HCT116 (cell line): ENCODE measurements around the gene PSMB4.

Experiments used
- CBX3 ChIP-seq: IDR thresholded peaks from 2 replicates; pipeline ENCODE4 v1.6.1; 2012; ENCODE audit warnings: low read depth
- CTCF ChIP-seq, 3 experiments: fragments of 200-600 bp in 1 of 3; sonication (generic) in 1 of 3; IDR thresholded peaks in 2 of 3; conservative IDR thresholded peaks in 1 of 3; 2 replicates each; pipeline ENCODE4 v1.5.1; 2012 to 2017; ENCODE audit warnings: low read depth in 2 of 3, low read length in 2 of 3, antibody characterized with exemption in 1 of 3, borderline replicate concordance in 1 of 3, control low read depth in 1 of 3, mild to moderate bottlenecking in 1 of 3, mixed read lengths in 1 of 3, mixed run types in 1 of 3, moderate library complexity in 1 of 3; ENCODE audit not compliant: insufficient read depth in 1 of 3
- EZH2 ChIP-seq: fragments of 200-600 bp; sonication (generic); IDR thresholded peaks from 2 replicates; pipeline ENCODE4 v1.6.1; 2017; ENCODE audit warnings: antibody characterized with exemption, mixed run types
- EZH2phosphoT487 ChIP-seq: fragments of 200-600 bp; IDR thresholded peaks from 2 replicates; pipeline ENCODE4 v1.6.1; 2018; ENCODE audit warnings: antibody characterized with exemption, borderline replicate concordance
- JUND ChIP-seq: IDR thresholded peaks from 2 replicates; pipeline ENCODE4 v1.6.1; 2012
- POLR2A ChIP-seq: IDR thresholded peaks from 2 replicates; pipeline ENCODE4 v1.7.0; 2011; ENCODE audit warnings: borderline replicate concordance; ENCODE audit not compliant: insufficient read depth, insufficient read length; ENCODE audit errors: extremely low read depth
- POLR2AphosphoS5 ChIP-seq: IDR thresholded peaks from 2 replicates; pipeline ENCODE4 v1.6.1; 2011; ENCODE audit warnings: mild to moderate bottlenecking, low read depth, low read length, moderate library complexity
- RAD21 ChIP-seq: IDR thresholded peaks from 2 replicates; pipeline ENCODE4 v1.6.1; 2012; ENCODE audit warnings: low read depth, mild to moderate bottlenecking
- REST ChIP-seq: IDR thresholded peaks from 2 replicates; pipeline ENCODE4 v1.6.1; 2012; ENCODE audit warnings: low read depth
- SP1 ChIP-seq: IDR thresholded peaks from 2 replicates; pipeline ENCODE4 v1.6.1; 2012; ENCODE audit warnings: low read depth
- TCF7L2 ChIP-seq: IDR thresholded peaks from 2 replicates; pipeline ENCODE4 v1.7.0; 2011; ENCODE audit warnings: borderline replicate concordance, inconsistent platforms; ENCODE audit not compliant: insufficient read depth, insufficient read length; ENCODE audit errors: extremely low read depth
- YY1 ChIP-seq: IDR thresholded peaks from 2 replicates; pipeline ENCODE4 v1.6.1; 2011; ENCODE audit warnings: low read length, low read depth, moderate library complexity, mild to moderate bottlenecking; ENCODE audit not compliant: insufficient replicate concordance; ENCODE audit errors: extremely low read depth
- ZBTB33 ChIP-seq: IDR thresholded peaks from 2 replicates; pipeline ENCODE4 v1.6.1; 2011; ENCODE audit warnings: mild to moderate bottlenecking, low read length, moderate library complexity; ENCODE audit not compliant: insufficient replicate concordance; ENCODE audit errors: extremely low read depth
- ZFX ChIP-seq: fragments of 450-650 bp; IDR thresholded peaks from 2 replicates; pipeline ENCODE4 v1.6.1; 2017

- TF ChIP-seq CTCF (IDR thresholded peaks at IDR 0.05 in 2 of 3, conservative IDR thresholded peaks at IDR 0.05 in 1 of 3; ENCODE audit: borderline replicate concordance in 1 of 3, insufficient read depth in 1 of 3, low read depth in 2 of 3, low read length in 2 of 3) = no peak
- TF ChIP-seq EZH2phosphoT487 = no peak
- no peak for TF ChIP-seq SP1
- TF ChIP-seq JUND = no peak
- no peak for TF ChIP-seq POLR2A
- no peak for TF ChIP-seq ZBTB33
- TF ChIP-seq RAD21 = no peak
- no peak for TF ChIP-seq EZH2
- TF ChIP-seq ZFX = no peak
- TF ChIP-seq CBX3 = no peak
- TF ChIP-seq TCF7L2 = no peak
- TF ChIP-seq YY1 = no peak
- no peak for TF ChIP-seq REST
- no peak for TF ChIP-seq POLR2AphosphoS5
Observed at GRCh38 chr1:151416231-151416630, 16.9 kb downstream of the PSMB4 start.
